ENCODE results near the gene IL34.
"Not testable (repeated sequence)": the region's sequence is repeated elsewhere in the genome, so short reads cannot be mapped to it uniquely, and the experiment has no call there.

Gene IL34

GRCh38 chr16:70658921-70659320, 12.6 kb downstream of the IL34 start:
- DNase-seq (ENCODE audit: low read depth), result no peak

DNA sequence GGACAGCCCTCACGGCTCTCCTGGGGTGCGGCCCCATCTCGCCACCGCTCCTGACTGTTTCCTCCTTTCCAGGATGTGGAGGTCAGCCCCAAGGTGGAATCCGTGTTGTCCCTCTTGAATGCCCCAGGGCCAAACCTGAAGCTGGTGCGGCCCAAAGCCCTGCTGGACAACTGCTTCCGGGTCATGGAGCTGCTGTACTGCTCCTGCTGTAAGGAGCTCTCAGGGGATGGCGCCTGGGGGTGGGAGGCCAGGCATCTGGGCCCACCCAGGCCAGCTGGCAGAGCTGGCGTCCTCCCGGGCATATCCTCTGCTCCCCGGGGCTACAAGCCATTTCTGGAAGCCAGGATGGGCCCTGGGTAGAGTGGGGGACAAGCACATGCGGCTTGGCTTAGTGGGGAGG, 13.2 kb downstream of the IL34 start:
- no peak for DNase-seq (ENCODE audit: low read depth)

GRCh38 chr16:70659953-70660671, 13.8 kb downstream of the IL34 start:
- no peak for DNase-seq (ENCODE audit: low read depth)

GRCh38 chr16:70660672-70661350, 14.5 kb downstream of the IL34 start:
- no peak for DNase-seq (ENCODE audit: low read depth)

DNA sequence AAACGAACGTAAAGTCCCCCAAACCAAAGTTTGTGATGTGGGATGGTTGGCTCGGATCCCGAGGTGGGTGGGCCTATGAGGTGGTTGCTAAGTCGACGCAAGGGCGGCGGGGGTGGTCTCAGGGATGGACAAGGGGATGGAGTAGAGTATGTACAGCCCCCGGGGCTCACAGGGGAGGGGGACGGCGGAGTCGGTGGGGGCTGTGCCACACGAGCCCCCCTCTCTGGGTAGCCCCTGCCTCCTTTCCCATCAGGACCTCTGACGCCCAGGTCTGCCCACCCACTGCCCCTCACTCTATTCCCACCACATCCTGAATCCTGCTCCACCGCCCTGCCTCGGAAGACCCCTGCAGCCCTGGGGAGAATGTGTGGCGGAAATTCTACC, 15.2 kb downstream of the IL34 start:
- no peak for DNase-seq (ENCODE audit: low read depth)

- no peak for DNase-seq (ENCODE audit: low read depth)
These were observed 15.7 kb downstream of the IL34 start for GRCh38 chr16:70661918-70662641.

GRCh38 chr16:70662991-70663523, 16.7 kb downstream of the IL34 start:
- DNase-seq (ENCODE audit: low read depth), result no peak

GRCh38 chr16:70663524-70664324, 17.4 kb downstream of the IL34 start:
- no peak for DNase-seq (ENCODE audit: low read depth)

DNA sequence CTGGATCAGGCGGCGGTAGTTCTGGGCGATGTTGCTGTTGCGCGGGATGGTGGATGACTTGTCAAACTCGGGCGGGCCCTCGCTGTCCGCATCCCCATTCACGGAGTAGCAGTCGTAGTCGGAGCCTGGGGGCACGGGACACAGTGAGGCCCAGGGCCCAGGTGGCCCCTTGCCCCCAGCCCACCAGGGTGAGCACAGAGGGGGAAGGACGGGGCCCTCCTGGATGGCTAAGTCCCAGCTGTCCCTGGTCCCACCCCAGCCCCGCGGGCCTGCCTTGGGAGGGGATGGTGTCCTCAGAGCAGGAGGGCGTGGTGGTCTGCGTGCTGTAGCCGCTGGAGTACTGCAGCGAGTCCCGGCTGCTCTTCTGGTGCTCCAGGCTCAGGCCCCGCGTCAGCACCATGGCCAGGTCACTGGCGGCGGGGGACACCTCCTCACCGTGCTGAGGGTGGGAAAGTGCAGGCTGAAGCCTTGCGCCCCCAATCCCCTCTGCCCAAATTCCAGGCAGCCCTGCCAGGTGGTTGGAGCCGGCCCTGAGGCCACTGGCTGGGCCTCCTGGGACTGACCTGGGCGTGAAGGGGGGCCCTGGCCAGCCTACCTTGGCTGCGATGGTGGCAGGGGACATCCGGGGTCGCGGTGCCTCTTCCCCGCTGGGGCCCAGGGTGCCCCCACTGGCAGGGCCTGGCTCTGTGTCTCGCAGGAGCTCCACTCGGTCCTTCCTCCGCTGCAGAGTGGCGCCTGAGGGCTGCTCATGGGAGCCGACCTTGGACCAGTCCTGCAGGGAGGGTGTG, 18.2 kb downstream of the IL34 start:
- no peak for DNase-seq (ENCODE audit: low read depth)

- DNase-seq (ENCODE audit: low read depth), result no peak
These were observed 18.8 kb downstream of the IL34 start for GRCh38 chr16:70665113-70665694.

DNA sequence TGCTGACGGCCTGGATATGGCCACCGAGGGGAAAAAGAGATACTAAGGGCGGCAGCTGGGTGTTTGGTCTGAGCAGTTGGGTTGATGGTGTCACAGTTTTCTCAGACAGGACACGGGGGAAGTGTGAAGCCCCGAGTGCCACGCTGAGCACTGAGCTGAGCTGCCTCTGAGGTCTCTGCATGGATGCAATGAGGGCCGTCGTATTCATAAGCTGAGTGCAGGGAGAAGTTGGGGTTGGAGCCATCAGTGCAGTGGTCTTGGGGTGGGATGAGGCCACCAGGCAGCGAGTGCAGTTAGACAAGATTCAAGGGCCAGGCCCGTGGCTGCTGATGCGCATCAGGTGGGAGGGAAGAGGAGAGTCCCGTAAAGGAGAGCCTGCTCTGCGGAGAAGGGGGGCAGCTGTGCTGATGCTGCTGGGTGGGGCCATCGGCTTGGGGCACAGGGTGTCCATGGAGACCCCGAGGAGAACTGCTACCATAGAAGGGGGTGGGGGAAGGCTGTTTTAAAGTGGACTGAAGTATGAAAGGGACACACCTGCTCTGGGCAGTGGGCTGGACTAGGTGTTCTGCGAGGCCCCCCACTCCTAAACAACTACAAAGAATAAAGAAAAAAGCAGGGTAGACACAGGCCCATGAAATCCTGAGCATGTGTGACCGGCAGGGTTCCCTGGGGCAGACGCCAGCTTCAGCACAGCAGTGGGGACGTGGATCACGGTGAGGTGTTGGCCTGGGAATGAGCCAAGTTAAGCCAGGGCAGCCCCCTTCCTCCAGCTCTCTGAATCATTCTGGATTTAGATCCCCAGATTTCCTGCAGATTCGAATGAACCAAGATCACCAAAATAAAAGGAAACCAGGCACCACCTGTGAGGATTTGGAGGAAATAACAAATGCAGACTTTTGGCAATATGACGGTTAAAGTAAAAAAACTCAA, 19.7 kb downstream of the IL34 start:
- DNase-seq (ENCODE audit: low read depth), result no peak

DNA sequence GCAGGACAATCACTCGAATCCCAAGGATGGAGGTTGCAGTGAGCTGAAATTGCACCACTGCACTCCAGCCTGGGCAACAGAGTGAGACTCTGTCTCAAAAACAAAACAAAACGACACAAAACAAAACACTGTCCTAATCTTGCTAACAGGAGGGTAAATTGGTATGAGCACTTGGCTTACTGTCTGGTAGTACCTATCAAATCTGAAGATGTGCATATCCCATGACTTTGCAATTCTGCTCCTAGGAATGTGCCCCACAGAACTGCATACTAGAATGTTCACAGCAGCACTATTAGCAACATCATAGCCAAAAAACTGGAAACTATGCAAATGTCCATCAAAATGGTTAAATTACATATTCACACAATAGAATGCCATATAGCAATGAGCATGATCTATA, 23.8 kb downstream of the IL34 start:
- no peak for DNase-seq (ENCODE audit: low read depth)

DNA sequence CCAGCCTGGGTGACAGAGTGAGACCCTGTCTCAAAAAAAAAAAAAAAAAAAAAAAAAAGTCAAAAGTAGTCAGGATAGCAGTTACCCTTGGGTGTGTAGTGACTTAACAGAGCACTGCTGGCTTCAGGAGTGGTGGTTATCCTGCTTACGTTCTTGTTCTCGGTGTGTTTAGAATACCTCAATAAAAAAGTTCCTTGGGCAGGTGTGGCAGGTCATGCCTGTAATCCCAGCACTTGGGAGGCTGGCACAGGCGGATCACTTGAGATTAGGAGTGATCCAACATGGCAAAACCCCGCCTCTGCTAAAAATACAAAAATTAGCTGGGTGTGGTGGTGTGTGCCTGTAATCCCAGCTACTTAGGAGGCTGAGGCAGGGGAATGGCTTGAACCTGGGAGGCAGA, 24.6 kb downstream of the IL34 start:
- DNase-seq (ENCODE audit: low read depth), result not testable (repeated sequence)

- DNase-seq (ENCODE audit: low read depth), result no peak
These were observed 28.1 kb downstream of the IL34 start for GRCh38 chr16:70674221-70675014.

GRCh38 chr16:70675851-70676513, 29.6 kb downstream of the IL34 start:
- no peak for DNase-seq (ENCODE audit: low read depth)

DNA sequence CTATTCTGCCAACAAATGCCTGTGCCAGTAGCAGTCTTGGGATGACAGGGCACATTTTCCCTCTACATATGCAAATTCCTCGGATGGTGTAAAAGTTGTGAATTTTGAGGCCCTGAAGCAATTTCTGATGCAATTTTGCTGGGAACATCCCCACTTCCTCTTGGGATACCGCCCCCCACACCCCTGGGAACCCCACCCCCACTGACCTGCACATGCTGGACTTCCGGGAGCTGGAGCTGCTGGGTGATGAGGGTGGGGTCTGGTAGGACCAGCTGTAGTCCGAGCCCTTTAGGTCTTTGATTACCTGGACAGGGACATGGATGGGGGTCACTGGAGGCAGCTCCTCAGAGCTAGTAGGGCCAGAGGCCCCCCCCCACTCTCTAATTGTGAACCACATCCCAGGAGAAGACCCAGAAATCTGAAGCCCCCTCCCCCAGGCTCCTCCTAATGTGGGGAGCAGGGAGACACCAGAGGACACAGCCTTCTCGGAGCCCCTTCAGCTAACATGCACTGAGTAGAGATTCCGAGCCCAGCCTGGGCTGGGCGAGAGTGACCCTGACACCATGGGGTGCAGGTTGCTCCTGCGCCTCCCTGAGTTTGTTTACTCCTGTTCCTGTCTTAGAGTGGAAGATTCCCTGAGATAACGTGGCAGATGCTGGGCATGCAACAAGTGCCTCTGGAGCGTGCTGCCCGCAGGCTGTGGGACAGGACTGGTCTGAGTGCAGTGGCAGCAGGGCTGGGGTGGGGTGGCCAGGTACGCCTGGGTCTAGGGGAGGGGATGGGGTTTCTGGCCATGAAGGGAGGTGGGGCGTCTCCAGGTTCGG, 30.5 kb downstream of the IL34 start:
- no peak for DNase-seq (ENCODE audit: low read depth)

DNA sequence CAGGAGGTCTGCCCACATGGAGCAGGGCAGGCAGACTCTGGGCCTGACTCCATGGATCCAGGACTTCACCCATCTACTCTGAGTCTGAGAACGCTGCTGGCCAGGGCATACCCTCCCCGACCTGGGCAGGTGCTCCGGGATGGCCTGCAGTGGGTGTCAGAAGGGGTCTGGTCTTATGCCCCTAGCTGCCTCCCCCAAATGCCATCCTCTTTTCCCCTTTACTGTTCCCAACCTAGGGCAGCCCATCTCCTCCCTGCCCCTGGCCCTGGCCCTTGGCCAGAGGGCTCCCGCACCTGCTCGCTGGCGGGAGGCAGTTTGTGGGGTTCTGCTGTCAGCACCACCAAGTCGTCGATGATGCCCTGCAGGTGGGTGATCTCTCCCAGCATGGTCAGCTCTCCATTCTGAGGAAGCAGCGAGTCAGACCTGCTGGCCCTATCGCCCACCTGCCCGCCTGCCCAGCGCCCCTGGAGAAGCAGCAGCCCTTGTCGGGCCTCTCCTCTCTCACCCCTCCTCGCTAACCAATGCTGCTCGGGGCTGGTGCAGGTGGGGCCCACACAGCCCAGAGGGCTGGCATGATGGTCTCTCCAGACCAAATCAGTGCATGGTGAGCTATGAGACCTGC, 31.3 kb downstream of the IL34 start:
- no peak for DNase-seq (ENCODE audit: low read depth)

Data from non-pigmented ciliary epithelial cell (primary cell).